ENCODE measurements around the gene KANK2.

GRCh38 chr19:11166281-11167142 is 30.8 kb downstream of the KANK2 start:
- TF ChIP-seq, protein P1, sequence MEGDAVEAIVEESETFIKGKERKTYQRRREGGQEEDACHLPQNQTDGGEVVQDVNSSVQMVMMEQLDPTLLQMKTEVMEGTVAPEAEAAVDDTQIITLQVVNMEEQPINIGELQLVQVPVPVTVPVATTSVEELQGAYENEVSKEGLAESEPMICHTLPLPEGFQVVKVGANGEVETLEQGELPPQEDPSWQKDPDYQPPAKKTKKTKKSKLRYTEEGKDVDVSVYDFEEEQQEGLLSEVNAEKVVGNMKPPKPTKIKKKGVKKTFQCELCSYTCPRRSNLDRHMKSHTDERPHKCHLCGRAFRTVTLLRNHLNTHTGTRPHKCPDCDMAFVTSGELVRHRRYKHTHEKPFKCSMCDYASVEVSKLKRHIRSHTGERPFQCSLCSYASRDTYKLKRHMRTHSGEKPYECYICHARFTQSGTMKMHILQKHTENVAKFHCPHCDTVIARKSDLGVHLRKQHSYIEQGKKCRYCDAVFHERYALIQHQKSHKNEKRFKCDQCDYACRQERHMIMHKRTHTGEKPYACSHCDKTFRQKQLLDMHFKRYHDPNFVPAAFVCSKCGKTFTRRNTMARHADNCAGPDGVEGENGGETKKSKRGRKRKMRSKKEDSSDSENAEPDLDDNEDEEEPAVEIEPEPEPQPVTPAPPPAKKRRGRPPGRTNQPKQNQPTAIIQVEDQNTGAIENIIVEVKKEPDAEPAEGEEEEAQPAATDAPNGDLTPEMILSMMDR (IDR thresholded peaks at IDR 0.05): no peak
- TF ChIP-seq POLR2AphosphoS5 (IDR thresholded peaks at IDR 0.05) (no peak), POLR2A (IDR thresholded peaks at IDR 0.05) (no peak)

Data from suprapubic skin (tissue), 4 donors.